HFFc6 (cell line): ENCODE measurements around the gene ARHGAP45. TPM values are rescaled to one million over a fixed set of nuclear protein-coding genes. Genes with fewer than 3 reads are reported as not detected.

ENCODE experiments used
- DNase-seq: peaks from one replicate; pipeline ENCODE4 v3.0.0-alpha.2; 2018
- H3K27ac Mint-ChIP-seq: 2 replicates; pipeline ENCODE4 v1.8.0; 2020; ENCODE audit warnings: mild to moderate bottlenecking, mixed read lengths
- H3K27me3 Mint-ChIP-seq: 2 replicates; pipeline ENCODE4 v1.8.0; 2021; ENCODE audit warnings: mild to moderate bottlenecking, moderate library complexity, mixed read lengths; ENCODE audit not compliant: insufficient read depth
- H3K36me3 Mint-ChIP-seq: 2 replicates; pipeline ENCODE4 v1.8.0; 2021; ENCODE audit warnings: low read depth, mixed read lengths
- H3K4me1 Mint-ChIP-seq: 2 replicates; pipeline ENCODE4 v1.8.0; 2020; ENCODE audit warnings: low read depth, mixed read lengths
- H3K4me3 Mint-ChIP-seq: 2 replicates; pipeline ENCODE4 v1.8.0; 2020; ENCODE audit warnings: mild to moderate bottlenecking, moderate library complexity, mixed read lengths
- H3K9me3 Mint-ChIP-seq: 2 replicates; pipeline ENCODE4 v1.8.0; 2020; ENCODE audit warnings: mild to moderate bottlenecking, mixed read lengths
- CTCF ChIP-seq: fragments of 200-600 bp; sonication (generic); IDR thresholded peaks from 2 replicates; pipeline ENCODE4 v1.5.0; 2021; ENCODE audit warnings: antibody characterized with exemption, mild to moderate bottlenecking
- total RNA-seq, 6 experiments: library from RNA; stranded (reverse); fragmentation: NEBNext Ultra II Directional; extraction: Animal tissue kit (Norgen Biotek cat#: 25700); gene quantifications; 2 replicates in 1 of 6; 3 replicates in 5 of 6; pipeline ENCODE4 v1.2.3, GENCODE V29; 2021

Gene ARHGAP45
- total RNA-seq, 6 experiments from 2014 or later: 0.28 to 0.74 (median 0.60) TPM

GRCh38 chr19:1041835-1042685, 24.9 kb upstream of the ARHGAP45 start:
- peaks cover 30% of the 10 kb centered on the region for H3K27me3 Mint-ChIP-seq
- DNase-seq: no peak
- H3K36me3 Mint-ChIP-seq: peaks cover 7% of the 10 kb centered on the region
- H3K9me3 Mint-ChIP-seq: peaks cover 12% of the 10 kb centered on the region; the same call in 1 of the 2 replicates
- H3K4me1 Mint-ChIP-seq: peaks cover 36% of the 10 kb centered on the region
- no peak overlapping the region for H3K4me3 Mint-ChIP-seq
- TF ChIP-seq CTCF: no peak
- no peak overlapping the region for H3K27ac Mint-ChIP-seq

- H3K36me3 Mint-ChIP-seq: peaks cover 1% of the 10 kb centered on the region
- no peak overlapping the region for H3K27ac Mint-ChIP-seq
- DNase-seq: no peak
Measured at GRCh38 chr19:1042689-1043511, 24.1 kb upstream of the ARHGAP45 start.

DNA sequence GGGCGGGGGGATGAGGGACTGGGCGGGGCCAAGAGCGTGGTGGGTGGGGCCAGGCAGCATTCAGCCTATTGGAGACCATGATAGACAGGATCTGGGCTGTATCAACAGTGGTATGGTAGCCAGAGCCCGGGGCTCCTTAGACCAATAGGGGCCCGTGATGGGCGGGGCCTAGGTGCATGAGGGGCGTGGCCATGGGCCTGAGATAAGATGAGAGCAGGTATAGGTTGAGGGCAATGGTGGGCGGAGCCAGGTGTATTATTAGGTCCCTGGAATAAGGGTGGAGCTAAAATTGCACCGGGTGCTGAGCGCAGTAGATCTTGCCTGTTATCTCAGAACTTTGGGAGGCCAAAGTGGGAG, 21.7 kb upstream of the ARHGAP45 start:
- Mint-ChIP-seq H3K27ac (no peak overlapping the region), H3K4me1 (peaks cover 12% of the 10 kb centered on the region), H3K9me3 (peaks cover 7% of the 10 kb centered on the region; the same call in 1 of the 2 replicates), H3K27me3 (peaks cover 14% of the 10 kb centered on the region), H3K4me3 (no peak overlapping the region), H3K36me3 (no peaks in the 10 kb centered on the region)
- peak; percentile 25 for DNase-seq
- no peak for TF ChIP-seq CTCF

More at GRCh38 chr19:1042689-1043511, 24.1 kb upstream of the ARHGAP45 start:
- Mint-ChIP-seq H3K4me1 (peaks cover 32% of the 10 kb centered on the region), H3K9me3 (peaks cover 12% of the 10 kb centered on the region; the same call in 1 of the 2 replicates), H3K4me3 (no peak overlapping the region), H3K27me3 (peaks cover 28% of the 10 kb centered on the region)
- no peak for TF ChIP-seq CTCF

DNA sequence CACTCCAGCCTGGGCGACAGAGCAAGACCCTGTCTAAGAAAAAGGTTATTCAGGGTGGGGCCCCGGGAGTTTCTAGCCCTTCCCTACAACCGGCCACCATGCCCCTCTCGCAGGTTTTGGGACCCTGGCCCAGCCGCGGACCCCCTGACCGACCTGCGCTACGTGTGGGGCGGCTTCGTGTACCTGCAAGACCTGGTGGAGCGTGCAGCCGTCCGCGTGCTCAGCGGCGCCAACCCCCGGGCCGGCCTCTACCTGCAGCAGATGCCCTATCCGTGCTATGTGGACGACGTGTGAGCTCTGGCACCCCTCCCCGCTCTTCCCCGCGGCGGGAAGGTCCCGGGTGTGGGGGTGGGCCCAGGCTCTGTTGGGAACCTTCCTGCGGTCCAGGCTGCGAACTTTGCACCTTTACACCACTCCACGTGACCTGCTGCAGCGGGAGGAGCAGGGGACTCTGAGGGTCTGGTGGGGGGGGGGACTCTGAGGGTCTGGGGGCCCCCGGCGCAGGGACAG, 20.8 kb upstream of the ARHGAP45 start:
- Mint-ChIP-seq H3K27ac (no peak overlapping the region), H3K9me3 (peaks cover 6% of the 10 kb centered on the region; the same call in 1 of the 2 replicates), H3K36me3 (no peaks in the 10 kb centered on the region), H3K4me3 (no peak overlapping the region), H3K27me3 (peaks cover 4% of the 10 kb centered on the region), H3K4me1 (peaks cover 2% of the 10 kb centered on the region; the same call in 1 of the 2 replicates)
- no peak for DNase-seq
- TF ChIP-seq CTCF: no peak

DNA sequence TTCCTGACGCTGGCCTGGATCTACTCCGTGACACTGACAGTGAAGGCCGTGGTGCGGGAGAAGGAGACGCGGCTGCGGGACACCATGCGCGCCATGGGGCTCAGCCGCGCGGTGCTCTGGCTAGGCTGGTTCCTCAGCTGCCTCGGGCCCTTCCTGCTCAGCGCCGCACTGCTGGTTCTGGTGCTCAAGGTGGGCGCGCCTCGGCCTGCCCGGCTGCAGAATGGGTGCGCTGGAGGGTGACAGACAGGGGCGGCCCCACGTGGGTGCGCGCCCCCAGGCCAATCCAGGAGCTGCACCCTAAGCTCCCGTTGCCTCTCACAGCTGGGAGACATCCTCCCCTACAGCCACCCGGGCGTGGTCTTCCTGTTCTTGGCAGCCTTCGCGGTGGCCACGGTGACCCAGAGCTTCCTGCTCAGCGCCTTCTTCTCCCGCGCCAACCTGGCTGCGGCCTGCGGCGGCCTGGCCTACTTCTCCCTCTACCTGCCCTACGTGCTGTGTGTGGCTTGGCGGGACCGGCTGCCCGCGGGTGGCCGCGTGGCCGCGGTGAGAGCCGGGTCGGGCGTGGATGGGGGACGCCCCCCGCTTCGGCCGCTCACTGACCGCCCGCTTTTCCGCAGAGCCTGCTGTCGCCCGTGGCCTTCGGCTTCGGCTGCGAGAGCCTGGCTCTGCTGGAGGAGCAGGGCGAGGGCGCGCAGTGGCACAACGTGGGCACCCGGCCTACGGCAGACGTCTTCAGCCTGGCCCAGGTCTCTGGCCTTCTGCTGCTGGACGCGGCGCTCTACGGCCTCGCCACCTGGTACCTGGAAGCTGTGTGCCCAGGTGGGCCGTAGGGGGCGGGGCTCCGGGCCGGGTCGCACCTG, 19.9 kb upstream of the ARHGAP45 start:
- no peak for TF ChIP-seq CTCF
- peaks cover 6% of the 10 kb centered on the region; the same call in 1 of the 2 replicates for H3K9me3 Mint-ChIP-seq
- no peak for DNase-seq

More for the DNA sequence above, 19.9 kb upstream of the ARHGAP45 start:
- H3K4me1 Mint-ChIP-seq: no peaks in the 10 kb centered on the region
- H3K4me3 Mint-ChIP-seq: no peak overlapping the region
- peaks cover 1% of the 10 kb centered on the region for H3K27me3 Mint-ChIP-seq
- H3K36me3 Mint-ChIP-seq: no peaks in the 10 kb centered on the region
- no peak overlapping the region for H3K27ac Mint-ChIP-seq
